OCI-LY3 (cell line): ENCODE measurements around the gene FER1L5.

Source experiments
- CTCF ChIP-seq: fragments of 200-600, 300-600 bp; sonication (generic); IDR thresholded peaks from 2 replicates; pipeline ENCODE4 v1.5.1; 2014; ENCODE audit warnings: antibody characterized with exemption, low read length, low read depth
- EZH2phosphoT487 ChIP-seq: fragments of 200-600 bp; shearing (Covaris generic); IDR thresholded peaks from 2 replicates; pipeline ENCODE4 v1.6.1; 2018; ENCODE audit warnings: antibody characterized with exemption, mixed run types, low read depth

- TF ChIP-seq CTCF (no peak), EZH2phosphoT487 (no peak)
Observed at GRCh38 chr2:96694816-96695455, 52.4 kb downstream of the FER1L5 start.
